Nephron (organoid): Measurements from ENCODE around the gene CSNK1E.

Experiments used
- H3K27ac Mint-ChIP-seq, 3 experiments: 2 replicates each; pipeline ENCODE4 v1.8.0; 2020; ENCODE audit warnings: mixed read lengths in 3 of 3, mild to moderate bottlenecking in 2 of 3, moderate library complexity in 1 of 3
- H3K27me3 Mint-ChIP-seq: 2 replicates; pipeline ENCODE4 v1.8.0; 2021; ENCODE audit warnings: low read depth, mild to moderate bottlenecking, moderate library complexity, mixed read lengths
- H3K36me3 Mint-ChIP-seq: 2 replicates; pipeline ENCODE4 v1.8.0; 2020; ENCODE audit warnings: low read depth, mixed read lengths
- H3K4me1 Mint-ChIP-seq: 2 replicates; pipeline ENCODE4 v1.8.0; 2020; ENCODE audit warnings: mixed read lengths
- H3K4me3 Mint-ChIP-seq, 3 experiments: 2 replicates each; pipeline ENCODE4 v1.8.0; 2020; ENCODE audit warnings: mild to moderate bottlenecking in 3 of 3, mixed read lengths in 3 of 3, moderate library complexity in 2 of 3
- H3K9me3 Mint-ChIP-seq: 2 replicates; pipeline ENCODE4 v1.8.0; 2020; ENCODE audit warnings: mixed read lengths
- CTCF ChIP-seq, 3 experiments: fragments of 200-600 bp; sonication (generic); IDR thresholded peaks; one replicate each; pipeline ENCODE4 v1.5.0; 2021; ENCODE audit warnings: antibody characterized with exemption in 3 of 3; ENCODE audit not compliant: unreplicated experiment in 3 of 3

Gene CSNK1E

DNA sequence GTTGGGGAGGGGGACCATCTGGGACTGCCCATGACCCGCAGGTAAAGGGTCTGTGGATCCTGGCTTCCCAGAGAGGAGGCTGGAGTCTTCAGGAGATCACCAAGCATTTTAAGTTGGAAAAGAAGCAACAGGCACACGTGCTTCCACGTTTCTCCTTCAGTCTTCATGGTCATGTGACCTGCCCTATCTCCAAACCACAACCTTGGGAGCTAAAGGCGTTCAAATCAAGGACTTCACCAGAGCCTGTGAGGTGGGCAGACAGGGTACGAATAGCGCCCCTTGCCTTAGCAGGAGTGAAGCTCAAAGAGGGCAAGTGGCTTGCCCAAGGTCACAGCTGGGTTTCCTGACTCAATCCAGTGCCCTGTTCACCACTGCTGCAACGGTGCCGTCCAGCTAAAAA is 51.1 kb downstream of the CSNK1E start:
- Mint-ChIP-seq H3K4me3 (no peak overlapping the region), H3K9me3 (no peaks in the 10 kb centered on the region), H3K27me3 (no peaks in the 10 kb centered on the region), H3K27ac (no peak overlapping the region), H3K4me1 (peaks cover 48% of the 10 kb centered on the region), H3K36me3 (peaks cover 18% of the 10 kb centered on the region)
- TF ChIP-seq CTCF (IDR thresholded peaks at IDR 0.05; ENCODE audit: unreplicated experiment in 3 of 3): no peak

GRCh38 chr22:38264322-38264843 is 52.9 kb downstream of the CSNK1E start:
- no peaks in the 10 kb centered on the region for H3K9me3 Mint-ChIP-seq

DNA sequence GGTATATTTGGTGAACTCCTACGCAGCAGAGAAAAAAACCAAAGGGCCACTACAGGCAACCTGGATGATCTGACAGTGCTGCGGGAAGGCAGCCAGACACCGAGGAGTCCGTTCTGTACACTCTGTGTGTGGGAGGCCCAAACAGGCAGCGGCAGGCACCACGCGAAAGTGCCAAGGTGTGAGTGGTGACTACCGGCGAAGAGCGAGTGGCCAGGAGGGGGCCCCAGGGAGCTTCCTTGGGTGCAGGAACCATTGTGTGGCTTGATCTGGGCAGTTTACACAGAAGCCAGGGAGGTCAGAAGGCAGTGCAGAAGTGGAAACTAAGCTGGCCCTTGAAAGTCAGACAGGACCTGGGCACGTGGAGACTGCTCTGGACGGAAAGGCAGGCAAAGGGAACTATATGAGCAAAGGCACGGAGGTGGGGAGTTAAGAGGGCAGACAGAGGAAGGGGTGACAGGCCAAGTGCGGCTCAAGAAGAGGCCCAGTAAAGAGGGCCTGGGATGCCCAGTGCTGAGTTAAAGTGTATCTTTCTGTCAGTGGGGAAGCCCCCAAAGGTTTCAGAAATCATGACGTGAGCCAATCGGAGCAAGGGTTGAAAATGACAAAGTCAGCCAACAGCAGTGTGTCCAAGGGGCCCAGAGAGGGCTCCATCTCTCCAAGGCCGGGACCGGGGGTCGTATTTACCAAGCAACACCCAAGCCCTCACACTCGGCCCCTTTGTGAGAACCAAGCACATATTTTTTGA is 55.0 kb downstream of the CSNK1E start:
- no peaks in the 10 kb centered on the region for H3K9me3 Mint-ChIP-seq
- TF ChIP-seq CTCF (IDR thresholded peaks at IDR 0.05; ENCODE audit: unreplicated experiment in 3 of 3): peak in 2 of 3 experiments; percentile 21 to 30
- H3K27me3 Mint-ChIP-seq: no peaks in the 10 kb centered on the region
- H3K4me1 Mint-ChIP-seq: peaks cover 51% of the 10 kb centered on the region
- peak overlapping the region; percentile 60 to 86 (median 83) for H3K27ac Mint-ChIP-seq
- H3K4me3 Mint-ChIP-seq: no peak overlapping the region
- peaks cover 18% of the 10 kb centered on the region for H3K36me3 Mint-ChIP-seq

More at GRCh38 chr22:38264322-38264843, 52.9 kb downstream of the CSNK1E start:
- Mint-ChIP-seq H3K27me3 (no peaks in the 10 kb centered on the region), H3K27ac (no peak overlapping the region), H3K4me1 (peaks cover 44% of the 10 kb centered on the region), H3K4me3 (no peak overlapping the region), H3K36me3 (peaks cover 18% of the 10 kb centered on the region)
- TF ChIP-seq CTCF (IDR thresholded peaks at IDR 0.05; ENCODE audit: unreplicated experiment in 3 of 3): no peak

DNA sequence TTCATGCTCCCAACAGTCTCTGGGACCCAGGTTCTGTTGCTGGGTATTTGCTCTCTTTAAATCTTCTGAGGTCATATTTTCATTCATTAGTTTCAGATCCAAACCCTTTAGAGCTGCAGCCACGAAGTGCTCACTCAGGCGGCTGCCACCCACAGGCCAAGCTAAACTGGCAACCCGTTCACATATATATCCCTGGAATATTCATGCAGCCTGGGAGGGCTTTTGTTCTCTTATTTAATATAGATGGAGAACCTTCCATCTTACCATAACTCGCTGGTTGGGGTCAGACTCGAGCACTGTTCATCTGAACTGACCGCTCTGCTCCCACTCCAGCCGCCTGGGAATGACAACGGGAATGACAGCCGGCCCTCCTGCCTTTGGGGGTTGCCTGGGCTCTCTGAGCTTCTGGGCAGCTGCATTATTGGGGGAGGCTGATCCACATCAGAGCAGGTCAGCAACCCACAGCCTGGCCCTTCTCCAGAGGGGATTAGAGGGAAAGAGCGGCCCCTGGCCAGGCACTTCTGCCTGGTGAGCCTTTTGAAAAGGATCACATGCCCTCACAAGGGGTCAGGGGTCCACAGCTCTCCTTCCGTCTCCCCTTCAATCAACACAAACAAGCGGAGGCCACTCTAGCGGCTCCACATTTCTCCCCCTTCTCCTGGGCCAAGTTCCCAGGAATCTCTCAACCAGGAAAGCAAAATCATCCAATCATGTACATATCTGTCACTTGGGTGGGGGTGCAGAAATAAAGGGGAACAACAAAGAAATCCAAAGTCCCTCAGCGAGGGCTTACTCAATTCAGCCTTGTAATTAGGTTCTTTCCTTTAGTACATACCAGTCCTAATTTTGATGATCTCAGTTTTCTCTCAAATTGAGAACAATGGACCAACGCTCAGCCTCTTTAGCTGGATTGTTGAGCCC is 56.2 kb downstream of the CSNK1E start:
- H3K9me3 Mint-ChIP-seq: no peaks in the 10 kb centered on the region
- H3K36me3 Mint-ChIP-seq: peaks cover 18% of the 10 kb centered on the region
- H3K27ac Mint-ChIP-seq: peak overlapping the region; percentile 60 to 86 (median 83)
- no peaks in the 10 kb centered on the region for H3K27me3 Mint-ChIP-seq
- peaks cover 60% of the 10 kb centered on the region for H3K4me1 Mint-ChIP-seq
- no peak for TF ChIP-seq CTCF (IDR thresholded peaks at IDR 0.05; ENCODE audit: unreplicated experiment in 3 of 3)
- H3K4me3 Mint-ChIP-seq: peak overlapping the region in 2 of 3 experiments; percentile 24 to 34

- peak overlapping the region; percentile 55 to 99 (median 64) for H3K27ac Mint-ChIP-seq
- peaks cover 64% of the 10 kb centered on the region for H3K4me1 Mint-ChIP-seq
- H3K4me3 Mint-ChIP-seq: peak overlapping the region in 1 of 3 experiments; percentile 35
- TF ChIP-seq CTCF (IDR thresholded peaks at IDR 0.05; ENCODE audit: unreplicated experiment in 3 of 3): no peak
- H3K36me3 Mint-ChIP-seq: peaks cover 12% of the 10 kb centered on the region
- H3K9me3 Mint-ChIP-seq: no peaks in the 10 kb centered on the region
- no peaks in the 10 kb centered on the region for H3K27me3 Mint-ChIP-seq
Measured at GRCh38 chr22:38259370-38259769, 57.9 kb downstream of the CSNK1E start.
